Transverse colon (tissue), 4 donors: ENCODE results near the gene PLD3. TPM values are rescaled to one million over a fixed set of nuclear protein-coding genes. Genes with fewer than 3 reads are reported as not detected.

Source experiments
- DNase-seq: peaks from one replicate; pipeline ENCODE4 v3.0.0-alpha.2; 2019
- H3K27ac ChIP-seq, 4 donors: fragments of 200-600 bp; sonication (generic); 2 replicates each; pipeline ENCODE4 v1.5.1; 2016 to 2018; ENCODE audit warnings: inconsistent platforms in 4 of 4
- H3K27me3 ChIP-seq: fragments of 200-600 bp; sonication (generic); 2 replicates; pipeline ENCODE4 v1.5.1; 2017; ENCODE audit warnings: inconsistent platforms
- H3K36me3 ChIP-seq, 4 donors: fragments of 200-600 bp; sonication (generic); 2 replicates each; pipeline ENCODE4 v1.5.1; 2017 to 2019; ENCODE audit warnings: inconsistent platforms in 4 of 4
- H3K4me1 ChIP-seq, 4 donors: fragments of 200-600 bp; sonication (generic); 2 replicates each; pipeline ENCODE4 v1.5.1; 2017 to 2020; ENCODE audit warnings: inconsistent platforms in 4 of 4
- H3K4me3 ChIP-seq, 4 donors: fragments of 200-600 bp; sonication (generic); 1 replicate in 1 of 4; 2 replicates in 3 of 4; pipeline versions ENCODE4 v1.5.1 to v1.6.1; 2017 to 2019; ENCODE audit warnings: inconsistent platforms in 4 of 4
- H3K9me3 ChIP-seq, 2 donors: fragments of 200-600 bp; sonication (generic); 2 replicates each; pipeline ENCODE4 v1.5.1; 2017 to 2019; ENCODE audit warnings: inconsistent platforms in 2 of 2
- CTCF ChIP-seq, 5 experiments: fragments of 200-600 bp in 3 of 5; fragments of 450-650 bp in 2 of 5; sonication (generic) in 3 of 5; IDR thresholded peaks; 1 replicate in 2 of 5; 2 replicates in 3 of 5; pipeline ENCODE4 v1.5.1; 2016 to 2017; ENCODE audit warnings: antibody characterized with exemption in 5 of 5, inconsistent platforms in 3 of 5, mild to moderate bottlenecking in 2 of 5, moderate library complexity in 1 of 5
- EP300 ChIP-seq: sonication (generic); formaldehyde crosslinking; IDR thresholded peaks from one replicate; pipeline ENCODE4 v1.6.1; 2017; ENCODE audit warnings: antibody characterized with exemption, low read depth
- POLR2A ChIP-seq: fragments of 450-650 bp; IDR thresholded peaks from one replicate; pipeline ENCODE4 v1.6.1; 2016; ENCODE audit warnings: antibody characterized with exemption, mild to moderate bottlenecking, moderate library complexity
- POLR2AphosphoS5 ChIP-seq, 3 donors: sonication (generic); formaldehyde crosslinking; IDR thresholded peaks; one replicate each; pipeline ENCODE4 v1.6.1; 2016; ENCODE audit warnings: antibody characterized with exemption in 3 of 3
- WGBS, 2 donors: methylation state at CpG; one replicate each; pipeline ENCODE4 v1.1.5; 2018; ENCODE audit warnings: low coverage in 1 of 2; 5-methylcytosine and 5-hydroxymethylcytosine counted together
- in situ Hi-C, 4 donors: fragments of 200-750 bp; cut with MboI; loops; one replicate each; pipeline versions ENCODE4 v1.15.0 to v1.15.1; 2017; ENCODE audit warnings: low sequenced_read_pairs in 3 of 4, low pct_ligation_motif_present in 1 of 4, low pct_unique_long_range_greater_than_20kb in 1 of 4
- intact Hi-C: fragments of 100-400 bp; cut with DNase I; formaldehyde crosslinking; loops from one replicate; pipeline ENCODE4 v1.15.1; 2023; ENCODE audit warnings: low total_unique reads
- total RNA-seq, 4 donors: library from RNA; depleted of rRNA; stranded (reverse); fragments of >200 nt; gene quantifications; one replicate each; pipeline ENCODE4 v1.1.0, GENCODE V29; 2016

PLD3 gene
- total RNA-seq, 4 donors from 2014 or later, result 91.6 to 322 (median 179) TPM

- 69 to 84% methylated on average over 2 to 4 of the region's 4 CpGs for WGBS, 2 donors
- Histone ChIP-seq H3K9me3 (no peaks in the 10 kb centered on the region), H3K36me3 (no peaks in the 10 kb centered on the region), H3K27me3 (no peaks in the 10 kb centered on the region), H3K27ac (no peak overlapping the region), H3K4me3 (no peak overlapping the region), H3K4me1 (no peaks in the 10 kb centered on the region)
- intact Hi-C loops, result no loop called here
- no peak for DNase-seq
- TF ChIP-seq EP300, result no peak
- TF ChIP-seq POLR2A, result no peak
- no peak for TF ChIP-seq CTCF (IDR thresholded peaks at IDR 0.05)
- TF ChIP-seq POLR2AphosphoS5 (IDR thresholded peaks at IDR 0.05), result no peak
- in situ Hi-C loops, result loop anchor here in 1 of 4 donors (25.0 kb wide), 1 partner anchor 283 kb away; the partner anchor contains the start of gene SHKBP1
Observed at GRCh38 chr19:40304306-40304705, 44.2 kb upstream of the PLD3 start.

GRCh38 chr19:40305403-40305802, 43.1 kb upstream of the PLD3 start:
- no peak for TF ChIP-seq POLR2AphosphoS5 (IDR thresholded peaks at IDR 0.05)
- TF ChIP-seq EP300, result no peak
- TF ChIP-seq CTCF (IDR thresholded peaks at IDR 0.05), result peak; percentile 57 to 76 (median 69)
- no peak for TF ChIP-seq POLR2A
- Histone ChIP-seq H3K4me1 (no peaks in the 10 kb centered on the region), H3K27me3 (no peaks in the 10 kb centered on the region), H3K27ac (no peak overlapping the region), H3K36me3 (no peaks in the 10 kb centered on the region), H3K4me3 (no peak overlapping the region), H3K9me3 (no peaks in the 10 kb centered on the region)
- peak; percentile 82 for DNase-seq
- in situ Hi-C loops (loop anchor here in 1 of 4 donors (25.0 kb wide), 1 partner anchor 282 kb away; the partner anchor contains the start of gene SHKBP1), intact Hi-C loops (no loop called here)
- 7 to 11% methylated on average over 4 to 5 of the region's 5 CpGs for WGBS, 2 donors

GRCh38 chr19:40309666-40310065, 38.8 kb upstream of the PLD3 start:
- Histone ChIP-seq H3K27ac (no peak overlapping the region), H3K36me3 (no peaks in the 10 kb centered on the region), H3K9me3 (no peaks in the 10 kb centered on the region), H3K27me3 (no peaks in the 10 kb centered on the region), H3K4me3 (no peak overlapping the region), H3K4me1 (no peaks in the 10 kb centered on the region)
- in situ Hi-C loops, result loop anchor here in 1 of 4 donors (25.0 kb wide), 1 partner anchor 278 kb away; the partner anchor contains the start of gene SHKBP1
- TF ChIP-seq POLR2AphosphoS5 (IDR thresholded peaks at IDR 0.05), result no peak
- TF ChIP-seq POLR2A, result no peak
- no peak for TF ChIP-seq EP300
- TF ChIP-seq CTCF (IDR thresholded peaks at IDR 0.05), result no peak
- intact Hi-C loops, result no loop called here
- DNase-seq, result no peak
- 85 to 100% methylated on average over 1 of the region's 1 CpG for WGBS, 2 donors

GRCh38 chr19:40312533-40312932, 36.0 kb upstream of the PLD3 start:
- WGBS, 2 donors, result 39 to 83% methylated on average over 2 of the region's 2 CpGs
- Histone ChIP-seq H3K36me3 (no peaks in the 10 kb centered on the region), H3K27ac (no peak overlapping the region), H3K9me3 (no peaks in the 10 kb centered on the region), H3K27me3 (no peaks in the 10 kb centered on the region), H3K4me3 (no peak overlapping the region), H3K4me1 (no peaks in the 10 kb centered on the region)
- intact Hi-C loops, result no loop called here
- no peak for DNase-seq
- TF ChIP-seq CTCF (IDR thresholded peaks at IDR 0.05) (no peak), POLR2AphosphoS5 (IDR thresholded peaks at IDR 0.05) (no peak), EP300 (no peak), POLR2A (no peak)
- in situ Hi-C loops, result loop anchor here in 1 of 4 donors (25.0 kb wide), 1 partner anchor 275 kb away; the partner anchor contains the start of gene SHKBP1
